PFSK-1 (cell line): Measurements from ENCODE around the gene TMEM144.

Source experiments
- POLR2AphosphoS5 ChIP-seq: IDR thresholded peaks from 2 replicates; pipeline ENCODE4 v1.6.1; 2012; ENCODE audit warnings: low read depth, mild to moderate bottlenecking, control low read depth, low read length, moderate library complexity
- SIN3A ChIP-seq: IDR thresholded peaks from 2 replicates; pipeline ENCODE4 v1.6.1; 2012; ENCODE audit warnings: mild to moderate bottlenecking, low read length, moderate library complexity, borderline replicate concordance; ENCODE audit not compliant: insufficient read depth
- TAF1 ChIP-seq: IDR thresholded peaks from 2 replicates; pipeline ENCODE4 v1.6.1; 2012; ENCODE audit warnings: low read length, control low read depth, borderline replicate concordance; ENCODE audit not compliant: insufficient read depth
- TF ChIP-seq, protein P1 (sequence below), 2 experiments: IDR thresholded peaks; 2 replicates each; pipeline versions ENCODE4 v1.6.1 to v1.8.0; 2011 to 2012; ENCODE audit warnings: low read depth in 2 of 2, low read length in 2 of 2, control low read depth in 1 of 2, inconsistent platforms in 1 of 2, mild to moderate bottlenecking in 1 of 2, moderate library complexity in 1 of 2; ENCODE audit not compliant: insufficient read depth in 1 of 2

GRCh38 chr4:158268553-158268952 is 58.3 kb downstream of the TMEM144 start:
- TF ChIP-seq POLR2AphosphoS5 (no peak), SIN3A (no peak), TAF1 (no peak)
- TF ChIP-seq, protein P1, sequence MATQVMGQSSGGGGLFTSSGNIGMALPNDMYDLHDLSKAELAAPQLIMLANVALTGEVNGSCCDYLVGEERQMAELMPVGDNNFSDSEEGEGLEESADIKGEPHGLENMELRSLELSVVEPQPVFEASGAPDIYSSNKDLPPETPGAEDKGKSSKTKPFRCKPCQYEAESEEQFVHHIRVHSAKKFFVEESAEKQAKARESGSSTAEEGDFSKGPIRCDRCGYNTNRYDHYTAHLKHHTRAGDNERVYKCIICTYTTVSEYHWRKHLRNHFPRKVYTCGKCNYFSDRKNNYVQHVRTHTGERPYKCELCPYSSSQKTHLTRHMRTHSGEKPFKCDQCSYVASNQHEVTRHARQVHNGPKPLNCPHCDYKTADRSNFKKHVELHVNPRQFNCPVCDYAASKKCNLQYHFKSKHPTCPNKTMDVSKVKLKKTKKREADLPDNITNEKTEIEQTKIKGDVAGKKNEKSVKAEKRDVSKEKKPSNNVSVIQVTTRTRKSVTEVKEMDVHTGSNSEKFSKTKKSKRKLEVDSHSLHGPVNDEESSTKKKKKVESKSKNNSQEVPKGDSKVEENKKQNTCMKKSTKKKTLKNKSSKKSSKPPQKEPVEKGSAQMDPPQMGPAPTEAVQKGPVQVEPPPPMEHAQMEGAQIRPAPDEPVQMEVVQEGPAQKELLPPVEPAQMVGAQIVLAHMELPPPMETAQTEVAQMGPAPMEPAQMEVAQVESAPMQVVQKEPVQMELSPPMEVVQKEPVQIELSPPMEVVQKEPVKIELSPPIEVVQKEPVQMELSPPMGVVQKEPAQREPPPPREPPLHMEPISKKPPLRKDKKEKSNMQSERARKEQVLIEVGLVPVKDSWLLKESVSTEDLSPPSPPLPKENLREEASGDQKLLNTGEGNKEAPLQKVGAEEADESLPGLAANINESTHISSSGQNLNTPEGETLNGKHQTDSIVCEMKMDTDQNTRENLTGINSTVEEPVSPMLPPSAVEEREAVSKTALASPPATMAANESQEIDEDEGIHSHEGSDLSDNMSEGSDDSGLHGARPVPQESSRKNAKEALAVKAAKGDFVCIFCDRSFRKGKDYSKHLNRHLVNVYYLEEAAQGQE (IDR thresholded peaks at IDR 0.05; ENCODE audit: insufficient read depth in 1 of 2, low read depth in 2 of 2, low read length in 2 of 2): no peak
